GM19324 (cell line): Measurements from ENCODE around the gene WNT3.
"Not testable (repeated sequence)": the region's sequence is repeated elsewhere in the genome, so short reads cannot be mapped to it uniquely, and the experiment has no call there.

Experiments
- ATAC-seq: cut with Tn5 transposase; IDR thresholded peaks from one replicate; pipeline ENCODE4 v1.9.1; 2021; ENCODE audit warnings: mild to moderate bottlenecking, moderate library complexity; ENCODE audit not compliant: unreplicated experiment, low FRiP score

Gene WNT3

DNA sequence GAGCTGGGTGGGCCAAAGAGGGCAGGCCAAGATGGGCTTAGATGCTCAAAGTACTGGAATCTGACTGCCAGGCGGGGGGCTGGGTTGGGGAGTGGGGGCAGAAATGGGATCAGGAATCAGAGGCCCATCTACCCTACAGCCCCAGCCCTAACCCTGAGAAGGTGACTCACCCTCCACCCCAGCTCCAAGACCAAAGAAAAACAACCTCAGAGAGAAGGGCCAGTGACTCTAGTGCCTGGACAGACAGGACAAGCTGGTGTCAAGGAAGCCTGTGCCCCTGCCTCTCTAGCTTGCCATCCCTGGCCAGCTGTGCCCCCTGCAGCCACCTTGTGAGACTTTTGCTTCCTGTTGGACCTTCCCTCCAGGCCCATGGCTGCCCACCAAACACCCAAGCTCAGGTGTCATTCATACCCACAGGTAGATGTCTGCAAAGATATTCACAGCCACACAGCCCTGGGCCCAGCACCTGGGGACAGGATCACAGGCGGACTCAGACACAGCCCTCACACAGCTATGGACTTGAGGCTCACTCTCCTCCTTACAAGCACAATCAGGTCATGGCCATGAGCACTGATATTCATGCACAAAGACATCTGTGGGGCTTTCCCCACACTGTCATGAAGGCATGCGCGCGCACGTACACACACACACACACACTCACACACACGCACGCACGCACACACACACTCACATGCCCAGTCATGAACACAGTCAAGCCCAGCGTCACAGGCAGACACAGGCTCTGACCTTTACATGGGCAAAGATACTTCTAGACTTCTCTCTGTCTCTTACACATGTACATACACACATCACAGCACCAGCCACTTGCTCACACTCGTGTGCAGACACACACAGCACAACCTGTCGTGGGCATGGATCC, 2.8 kb downstream of the WNT3 start:
- ATAC-seq, result no peak

DNA sequence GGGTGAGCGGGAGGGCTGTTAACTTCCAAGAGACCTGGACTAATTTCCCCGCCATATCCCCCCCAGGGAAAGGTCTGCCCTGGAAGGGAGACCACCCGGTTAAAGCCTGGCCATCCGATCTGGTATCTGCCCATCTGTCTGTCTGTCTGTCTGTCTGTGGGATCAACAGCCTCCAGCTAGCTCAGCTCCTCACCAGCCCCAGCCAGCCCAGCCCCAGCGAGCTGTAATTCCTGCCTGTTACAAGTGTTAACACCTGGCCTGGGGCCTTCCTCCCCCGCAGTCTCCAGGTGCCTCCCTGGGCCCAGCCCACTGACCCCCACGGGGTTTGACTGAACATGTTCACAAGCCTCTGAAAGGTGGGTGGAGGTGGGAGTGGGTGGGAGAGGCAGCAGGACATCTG, 4.0 kb downstream of the WNT3 start:
- no peak for ATAC-seq

- no peak for ATAC-seq
These were observed 4.6 kb downstream of the WNT3 start for GRCh38 chr17:46813920-46814319.

GRCh38 chr17:46812624-46813318, 5.7 kb downstream of the WNT3 start:
- ATAC-seq, result no peak

DNA sequence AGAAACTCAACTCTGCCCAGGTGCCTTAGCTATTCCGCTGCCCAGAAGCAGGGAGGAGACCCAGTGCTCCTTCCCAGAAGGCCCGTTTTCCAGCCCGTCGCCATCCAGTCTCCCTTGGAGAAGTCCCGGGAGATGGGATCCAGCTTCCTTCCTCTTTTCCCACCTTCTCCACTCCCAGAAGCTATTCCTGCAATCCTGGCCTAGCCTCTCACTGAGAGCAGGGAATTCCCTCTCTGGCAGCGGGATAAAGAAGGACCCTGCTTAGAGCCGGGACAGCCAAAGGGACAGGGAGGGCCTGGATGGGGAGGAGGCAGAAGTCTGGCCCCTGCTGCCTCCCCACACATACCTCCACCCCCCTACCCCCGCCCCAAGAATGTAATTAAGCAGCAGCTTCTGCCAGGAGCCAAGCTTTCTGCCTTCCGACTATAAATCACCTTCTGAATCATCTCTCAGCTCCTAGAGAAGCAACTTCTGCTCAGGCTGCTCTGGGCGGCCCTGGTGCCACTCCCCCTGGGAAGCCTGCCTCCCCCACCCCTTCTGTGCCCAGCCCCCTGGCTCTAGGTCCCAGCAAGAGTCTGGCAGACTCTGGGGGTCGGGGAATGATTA, 6.4 kb downstream of the WNT3 start:
- no peak for ATAC-seq

DNA sequence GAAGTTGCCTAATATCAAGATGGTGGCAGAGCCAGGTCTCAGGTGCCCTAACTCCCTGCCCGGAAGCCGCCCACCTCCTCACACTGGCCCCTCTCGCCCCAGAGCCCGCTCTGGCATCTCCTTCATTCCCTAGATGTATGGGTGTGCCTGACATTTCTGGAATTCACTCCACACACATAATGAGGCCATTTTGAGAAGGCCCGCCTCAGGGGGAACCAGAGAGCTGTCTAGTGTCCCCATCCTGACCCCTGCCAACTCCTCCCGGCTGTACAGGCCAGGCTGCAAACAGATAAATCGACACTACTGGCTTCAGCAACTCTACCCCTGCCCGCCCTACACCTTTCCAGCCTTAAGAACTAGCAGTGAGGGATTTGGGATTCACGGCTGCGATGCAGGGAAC, 7.7 kb downstream of the WNT3 start:
- no peak for ATAC-seq

DNA sequence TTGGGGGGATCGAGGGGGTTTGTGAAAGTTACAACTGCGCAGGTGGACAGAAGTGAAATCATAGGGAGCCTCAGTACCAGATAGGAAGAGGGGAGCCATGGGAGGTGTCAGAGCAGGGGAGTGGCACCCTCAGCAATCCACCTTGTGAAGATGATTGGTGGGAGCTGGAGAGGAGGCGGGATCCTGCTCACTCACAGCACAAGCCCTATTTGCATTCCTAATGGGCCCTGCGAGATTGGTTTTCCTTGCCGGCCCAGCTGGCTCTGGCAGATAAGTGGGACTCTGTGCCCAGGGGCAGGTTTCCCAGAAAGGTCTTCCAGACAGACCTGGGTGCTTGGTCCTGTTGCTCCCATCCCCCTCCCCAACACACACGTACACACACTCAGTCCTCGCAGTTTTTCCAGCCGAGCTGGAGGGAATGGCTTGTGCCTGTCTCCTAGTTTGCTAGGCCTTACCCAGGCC, 9.4 kb downstream of the WNT3 start:
- no peak for ATAC-seq

- no peak for ATAC-seq
These were observed 12.7 kb downstream of the WNT3 start for GRCh38 chr17:46805771-46806170.

DNA sequence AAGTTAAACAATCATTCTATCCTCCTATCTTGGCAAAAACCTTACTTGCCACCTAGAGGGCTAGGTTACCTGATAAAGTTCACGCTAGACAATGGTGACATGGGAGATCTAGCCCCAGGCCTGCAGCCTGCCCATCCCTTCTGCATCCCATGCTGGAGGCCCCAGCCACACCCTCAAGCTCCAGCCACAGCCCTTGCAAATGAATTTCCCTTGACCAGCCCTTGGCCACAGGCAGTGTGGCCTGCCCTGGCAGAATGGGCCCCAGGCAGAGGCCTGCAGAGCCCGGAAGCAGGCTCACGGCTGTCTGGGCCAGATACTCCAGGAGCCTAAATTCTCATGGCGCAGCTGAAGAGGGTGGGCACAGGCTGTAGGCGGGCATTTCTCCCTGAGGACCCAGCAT, 14.9 kb downstream of the WNT3 start:
- ATAC-seq, result no peak

DNA sequence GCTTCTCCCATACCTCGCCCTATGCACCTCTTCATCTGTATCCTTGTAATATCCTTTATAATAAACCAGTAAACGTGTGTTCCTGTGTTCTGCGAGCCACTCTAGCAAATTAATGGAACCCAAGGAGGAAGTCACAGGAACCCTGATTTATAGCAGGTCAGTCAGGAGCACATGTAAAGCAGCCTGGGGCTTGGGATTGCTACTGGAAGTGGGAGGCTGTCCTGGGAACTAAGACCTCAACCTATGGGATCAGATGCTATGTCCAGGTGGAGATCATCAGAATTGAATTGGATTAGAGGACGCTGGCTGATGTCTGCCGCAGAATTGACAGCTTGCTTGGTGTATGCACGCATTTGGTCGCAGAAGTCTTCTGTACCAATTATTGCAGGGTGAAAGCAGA, 15.7 kb downstream of the WNT3 start:
- no peak for ATAC-seq

DNA sequence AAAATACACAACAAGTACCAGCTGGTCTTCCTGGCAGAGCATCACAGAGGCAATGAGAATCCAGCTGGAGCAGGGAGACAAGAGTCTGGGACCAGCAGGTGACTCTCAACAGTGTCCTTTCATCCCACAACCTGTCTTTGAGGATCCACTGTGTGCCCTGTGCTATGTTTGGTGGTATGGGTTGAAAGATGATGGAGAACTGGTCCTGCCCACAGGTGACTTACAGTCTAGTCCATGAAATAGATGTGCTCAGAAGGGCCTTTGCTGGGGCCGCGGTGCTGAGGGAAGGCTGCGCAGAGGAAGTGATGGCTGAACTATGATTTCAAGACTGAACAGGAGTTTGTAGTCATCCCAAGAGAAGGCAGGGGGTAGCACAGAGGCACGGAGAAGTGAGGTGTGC, 17.9 kb downstream of the WNT3 start:
- ATAC-seq, result no peak

- no peak for ATAC-seq
These were observed 21.4 kb downstream of the WNT3 start for GRCh38 chr17:46796956-46797530.

- no peak for ATAC-seq
These were observed 22.0 kb downstream of the WNT3 start for GRCh38 chr17:46796524-46796923.

DNA sequence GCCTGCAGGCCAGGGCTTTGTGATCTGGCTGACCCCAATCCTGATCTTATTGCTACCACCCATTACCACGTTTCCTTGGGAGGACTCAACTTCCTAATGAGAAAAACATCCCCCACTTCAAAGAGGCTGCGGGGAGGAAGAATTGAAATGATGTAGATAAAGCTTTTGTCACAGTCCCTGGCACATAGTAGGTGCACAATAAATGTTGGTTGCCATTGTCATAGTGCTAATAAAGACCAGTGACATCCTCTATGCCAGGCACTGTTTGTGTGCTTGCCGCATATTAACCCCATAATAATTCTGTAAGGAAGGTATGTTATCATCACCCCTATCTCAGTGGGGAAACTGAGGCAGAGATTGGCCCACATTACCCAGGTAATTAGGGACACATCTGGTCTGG, 22.4 kb downstream of the WNT3 start:
- ATAC-seq, result no peak

- no peak for ATAC-seq
These were observed 23.0 kb downstream of the WNT3 start for GRCh38 chr17:46795379-46795952.

- no peak for ATAC-seq
These were observed 24.2 kb downstream of the WNT3 start for GRCh38 chr17:46794318-46794717.

- no peak for ATAC-seq
These were observed 25.0 kb downstream of the WNT3 start for GRCh38 chr17:46793541-46793940.

GRCh38 chr17:46793023-46793422, 25.5 kb downstream of the WNT3 start:
- not testable (repeated sequence) for ATAC-seq

DNA sequence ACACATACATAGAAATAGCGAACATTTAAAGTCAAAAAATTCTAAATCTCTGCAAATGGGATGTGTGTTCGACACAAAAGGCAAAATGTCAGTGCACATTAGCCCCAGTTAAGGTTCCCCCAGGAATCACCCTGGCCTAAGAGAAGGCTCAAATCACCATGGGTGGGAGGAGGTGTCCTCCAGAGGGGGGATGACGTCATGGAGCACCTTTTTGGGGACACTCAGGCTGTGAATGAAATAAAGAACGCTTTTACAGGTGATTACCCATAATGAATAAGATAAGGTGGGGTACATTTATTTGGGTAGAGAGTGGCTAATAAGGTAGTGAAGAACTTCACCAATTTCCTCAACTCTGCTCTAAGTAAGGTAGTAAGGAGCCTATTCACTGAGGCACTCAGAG, 26.4 kb downstream of the WNT3 start:
- no peak for ATAC-seq

- no peak for ATAC-seq
These were observed 27.0 kb downstream of the WNT3 start for GRCh38 chr17:46791531-46791930.

DNA sequence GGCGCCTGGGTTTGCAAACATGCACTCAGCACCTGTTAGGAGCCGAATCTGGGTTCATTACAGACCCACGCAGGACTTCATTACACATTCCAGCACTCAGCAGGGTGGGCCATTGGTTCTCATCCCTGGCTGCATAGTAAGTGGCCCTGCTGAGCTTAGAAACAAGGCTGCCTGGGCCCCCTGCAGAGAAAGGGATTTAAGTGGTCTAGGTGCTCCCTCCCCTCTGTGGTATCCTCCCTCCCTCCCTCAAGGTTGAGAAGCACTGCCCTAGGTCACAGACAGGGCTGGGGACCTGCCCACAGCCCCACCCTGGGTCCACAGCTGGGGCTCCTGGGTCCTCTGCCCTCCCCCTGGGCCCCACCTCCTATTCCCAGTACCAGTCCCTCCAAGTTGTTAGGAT, 28.3 kb downstream of the WNT3 start:
- no peak for ATAC-seq
